ENCODE results near the gene ZIC1. TPM values are rescaled to one million over a fixed set of nuclear protein-coding genes. Genes with fewer than 3 reads are reported as not detected.

The ZIC1 gene
- total and polyA plus RNA-seq, 2 donors (not counting 1 experiment from before 2014, with no cell fraction given): not detected

- H3K36me3 ChIP-seq (replicated peaks in 1 of 2; ENCODE audit: control extremely low read depth in 1 of 2, control insufficient read depth in 1 of 2, extremely low read depth in 1 of 2, insufficient read depth in 2 of 2, low read length in 1 of 2): no peaks in the 10 kb centered on the region
- ChIA-PET CTCF (no interaction called here), POLR2A (no interaction called here)
- no peak overlapping the region for H2AFZ ChIP-seq (ENCODE audit: insufficient read depth, low read depth, low read length, poor library complexity, severe bottlenecking)
- H3K27ac ChIP-seq (ENCODE audit: low read length in 2 of 2): no peak overlapping the region
- H3K4me1 ChIP-seq (ENCODE audit: control insufficient read depth in 2 of 2, insufficient read depth in 2 of 2, low read length in 2 of 2): no peaks in the 10 kb centered on the region
- H3K79me2 ChIP-seq (ENCODE audit: control insufficient read depth, insufficient read depth, low read length): no peaks in the 10 kb centered on the region
- TF ChIP-seq EZH2 (IDR thresholded peaks at IDR 0.05; ENCODE audit: borderline replicate concordance, insufficient read depth, low read depth, low read length, poor library complexity, severe bottlenecking): no peak
- TF ChIP-seq CTCF (IDR thresholded peaks at IDR 0.05): no peak
- H3K9me3 ChIP-seq (ENCODE audit: control extremely low read depth in 1 of 3, control insufficient read depth in 2 of 3, insufficient read depth in 1 of 3, low read length in 2 of 3): peaks cover 0 to 14% (median 0%) of the 10 kb centered on the region in 3 donors
- no peak overlapping the region for H3K4me3 Mint-ChIP-seq
- WGBS (ENCODE audit: insufficient coverage): 0% methylated on average over 1 of the region's 2 CpGs
- no peak overlapping the region for H3K27ac Mint-ChIP-seq
- intact Hi-C loops (cut with micrococcal nuclease): no loop called here
- peaks cover 0 to 43% (median 25%) of the 10 kb centered on the region in 4 experiments for H3K27me3 ChIP-seq (replicated peaks in 1 of 4; ENCODE audit: control extremely low read depth in 1 of 4, control insufficient read depth in 3 of 4, insufficient read depth in 4 of 4, low read length in 3 of 4)
- no peaks in the 10 kb centered on the region for H3K9me3 Mint-ChIP-seq (ENCODE audit: insufficient read depth)
- H4K20me1 ChIP-seq (ENCODE audit: control insufficient read depth, insufficient read depth, low read length, poor library complexity, severe bottlenecking): no peaks in the 10 kb centered on the region
- H3K27me3 Mint-ChIP-seq: peaks cover 57% of the 10 kb centered on the region
- H3K9ac ChIP-seq (ENCODE audit: low read length): no peak overlapping the region
- no peaks in the 10 kb centered on the region for H3K4me1 Mint-ChIP-seq
- H3K4me2 ChIP-seq (replicated peaks; ENCODE audit: low read depth, low read length, poor library complexity, severe bottlenecking): no peak overlapping the region
- ATAC-seq (ENCODE audit: low read depth) (no peak), DNase-seq (no peak)
- no peak overlapping the region for H3K4me3 ChIP-seq (ENCODE audit: control extremely low read depth in 1 of 5, extremely low read depth in 1 of 5, insufficient read depth in 1 of 5, low read depth in 2 of 5, low read length in 4 of 5)
Measured at GRCh38 chr3:147368151-147368550, 41.0 kb upstream of the ZIC1 start.

- ChIA-PET CTCF (no interaction called here), POLR2A (no interaction called here)
- Mint-ChIP-seq H3K27me3 (peaks cover 62% of the 10 kb centered on the region), H3K9me3 (ENCODE audit: insufficient read depth) (no peaks in the 10 kb centered on the region), H3K27ac (no peak overlapping the region), H3K4me3 (no peak overlapping the region), H3K4me1 (no peaks in the 10 kb centered on the region)
- H4K20me1 ChIP-seq (ENCODE audit: control insufficient read depth, insufficient read depth, low read length, poor library complexity, severe bottlenecking): no peaks in the 10 kb centered on the region
- peaks cover 0 to 45% (median 29%) of the 10 kb centered on the region in 4 experiments for H3K27me3 ChIP-seq (replicated peaks in 1 of 4; ENCODE audit: control extremely low read depth in 1 of 4, control insufficient read depth in 3 of 4, insufficient read depth in 4 of 4, low read length in 3 of 4)
- no peaks in the 10 kb centered on the region for H3K4me1 ChIP-seq (ENCODE audit: control insufficient read depth in 2 of 2, insufficient read depth in 2 of 2, low read length in 2 of 2)
- intact Hi-C loops (cut with micrococcal nuclease): no loop called here
- no peaks in the 10 kb centered on the region for H3K79me2 ChIP-seq (ENCODE audit: control insufficient read depth, insufficient read depth, low read length)
- no peak overlapping the region for H2AFZ ChIP-seq (ENCODE audit: insufficient read depth, low read depth, low read length, poor library complexity, severe bottlenecking)
- no peak overlapping the region for H3K27ac ChIP-seq (ENCODE audit: low read length in 2 of 2)
- H3K9ac ChIP-seq (ENCODE audit: low read length): no peak overlapping the region
- WGBS (ENCODE audit: insufficient coverage): 7% methylated on average over 11 of the region's 16 CpGs
- no peaks in the 10 kb centered on the region for H3K36me3 ChIP-seq (replicated peaks in 1 of 2; ENCODE audit: control extremely low read depth in 1 of 2, control insufficient read depth in 1 of 2, extremely low read depth in 1 of 2, insufficient read depth in 2 of 2, low read length in 1 of 2)
- TF ChIP-seq EZH2 (IDR thresholded peaks at IDR 0.05; ENCODE audit: borderline replicate concordance, insufficient read depth, low read depth, low read length, poor library complexity, severe bottlenecking) (no peak), CTCF (IDR thresholded peaks at IDR 0.05) (no peak)
- no peak for DNase-seq
- H3K4me2 ChIP-seq (replicated peaks; ENCODE audit: low read depth, low read length, poor library complexity, severe bottlenecking): no peak overlapping the region
- peaks cover 0 to 17% (median 0%) of the 10 kb centered on the region in 3 donors for H3K9me3 ChIP-seq (ENCODE audit: control extremely low read depth in 1 of 3, control insufficient read depth in 2 of 3, insufficient read depth in 1 of 3, low read length in 2 of 3)
- no peak for ATAC-seq (ENCODE audit: low read depth)
- H3K4me3 ChIP-seq (ENCODE audit: control extremely low read depth in 1 of 5, extremely low read depth in 1 of 5, insufficient read depth in 1 of 5, low read depth in 2 of 5, low read length in 4 of 5): no peak overlapping the region
Measured at GRCh38 chr3:147368561-147369221, 40.5 kb upstream of the ZIC1 start.

Measured in B cell (primary cell).